OCI-LY1 (cell line): ENCODE results near the gene PRR36.

Experiments used
- H2AFZ ChIP-seq: fragments of 200-600 bp; sonication (generic), shearing (Covaris generic); 2 replicates; pipeline ENCODE4 v1.6.0; 2014; ENCODE audit warnings: antibody characterized with exemption, mild to moderate bottlenecking, low read length
- H3F3A ChIP-seq: fragments of 200-600 bp; sonication (generic), shearing (Covaris generic); 2 replicates; pipeline ENCODE4 v1.6.0; 2014; ENCODE audit warnings: mild to moderate bottlenecking, antibody characterized with exemption, low read length, moderate library complexity; ENCODE audit not compliant: insufficient read depth
- H3K27ac ChIP-seq: fragments of 200-600 bp; sonication (generic); 2 replicates; pipeline ENCODE4 v1.5.1; 2014; ENCODE audit warnings: low read length, mixed run types, mild to moderate bottlenecking, low read depth; ENCODE audit not compliant: poor library complexity, severe bottlenecking
- H3K27me3 ChIP-seq: fragments of 200-600 bp; sonication (generic); 2 replicates; pipeline ENCODE4 v1.6.0; 2014; ENCODE audit warnings: antibody characterized with exemption, mild to moderate bottlenecking, low read length, moderate library complexity; ENCODE audit not compliant: insufficient read depth
- H3K36me3 ChIP-seq: fragments of 200-600 bp; sonication (generic); 2 replicates; pipeline ENCODE4 v1.6.1; 2014; ENCODE audit warnings: mild to moderate bottlenecking, antibody characterized with exemption, low read length, moderate library complexity, mixed read lengths; ENCODE audit not compliant: insufficient read depth
- H3K4me1 ChIP-seq: fragments of 200-600 bp; sonication (generic); 2 replicates; pipeline ENCODE4 v1.5.1; 2014; ENCODE audit warnings: mild to moderate bottlenecking, low read length, moderate library complexity; ENCODE audit not compliant: insufficient read depth, severe bottlenecking
- H3K4me2 ChIP-seq: fragments of 200-600 bp; sonication (generic), shearing (Covaris generic); 2 replicates; pipeline ENCODE4 v1.6.1; 2014; ENCODE audit warnings: low read length
- H3K4me3 ChIP-seq: fragments of 200-600 bp; sonication (generic); 2 replicates; pipeline ENCODE4 v1.5.1; 2014; ENCODE audit warnings: low read length, low read depth, mild to moderate bottlenecking, mixed read lengths; ENCODE audit not compliant: poor library complexity, severe bottlenecking
- H3K79me2 ChIP-seq: fragments of 200-600 bp; shearing (Covaris generic); 2 replicates; pipeline ENCODE4 v1.6.1; 2016; ENCODE audit warnings: mixed run types, low read length, mixed read lengths; ENCODE audit not compliant: insufficient read depth
- H3K9ac ChIP-seq: fragments of 200-600 bp; sonication (generic), shearing (Covaris generic); 2 replicates; pipeline ENCODE4 v1.6.1; 2014; ENCODE audit warnings: mild to moderate bottlenecking, low read length, mixed read lengths
- H3K9me2 ChIP-seq: fragments of 200-600 bp; sonication (generic), shearing (Covaris generic); 2 replicates; pipeline ENCODE4 v1.6.1; 2014; ENCODE audit warnings: low read depth, mild to moderate bottlenecking, low read length, mixed read lengths
- H3K9me3 ChIP-seq: fragments of 200-600 bp; shearing (Covaris generic); 2 replicates; pipeline ENCODE4 v1.6.1; 2014; ENCODE audit warnings: low read length, mixed read lengths
- H4K20me1 ChIP-seq: fragments of 200-600 bp; sonication (generic), shearing (Covaris generic); 2 replicates; pipeline ENCODE4 v1.6.0; 2016; ENCODE audit warnings: mild to moderate bottlenecking, low read length; ENCODE audit not compliant: insufficient read depth
- EZH2 ChIP-seq: fragments of 200-600 bp; sonication (generic), shearing (Covaris generic); IDR thresholded peaks from 2 replicates; pipeline ENCODE4 v1.8.0; 2017; ENCODE audit warnings: borderline replicate concordance, mixed run types, mild to moderate bottlenecking, antibody characterized with exemption, low read length, moderate library complexity, mixed read lengths
- TF ChIP-seq, protein P1 (sequence below): fragments of 200-600 bp; sonication (generic), shearing (Covaris generic); IDR thresholded peaks from 2 replicates; pipeline ENCODE4 v1.5.1; 2017; ENCODE audit warnings: mild to moderate bottlenecking, antibody characterized with exemption, low read length, moderate library complexity, mixed read lengths

The PRR36 gene

DNA sequence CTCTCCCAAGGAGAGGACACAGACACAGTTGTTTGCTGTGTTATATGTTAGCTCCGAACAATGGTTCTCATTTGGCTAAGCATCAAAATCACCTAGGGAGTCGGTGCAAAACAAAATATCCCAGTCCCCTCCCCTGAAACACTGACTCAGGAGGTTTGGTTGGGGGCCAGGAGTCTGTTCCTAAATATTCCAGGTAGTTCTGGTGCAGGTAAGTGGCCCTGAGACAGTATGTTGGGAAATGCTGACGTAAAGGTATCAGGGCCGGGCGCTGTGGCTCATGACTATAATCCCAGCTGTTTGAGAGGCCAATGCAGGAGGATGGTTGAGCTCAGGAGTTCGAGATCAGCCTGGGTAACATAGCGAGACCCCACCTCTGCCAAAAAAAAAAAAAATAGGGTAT, 27.1 kb upstream of the PRR36 start:
- Histone ChIP-seq H3K4me1 (peaks cover 22% of the 10 kb centered on the region), H3K4me3 (no peak overlapping the region), H3K27me3 (no peaks in the 10 kb centered on the region), H3K27ac (no peak overlapping the region), H3K79me2 (peaks cover 9% of the 10 kb centered on the region), H3K9me3 (no peaks in the 10 kb centered on the region), H3K9ac (no peak overlapping the region), H4K20me1 (no peaks in the 10 kb centered on the region), H3F3A (no peaks in the 10 kb centered on the region), H3K36me3 (peaks cover 8% of the 10 kb centered on the region; the same call in 1 of the 2 replicates), H2AFZ (no peak overlapping the region), H3K9me2 (no peaks in the 10 kb centered on the region), H3K4me2 (no peak overlapping the region)
- TF ChIP-seq, protein P1, sequence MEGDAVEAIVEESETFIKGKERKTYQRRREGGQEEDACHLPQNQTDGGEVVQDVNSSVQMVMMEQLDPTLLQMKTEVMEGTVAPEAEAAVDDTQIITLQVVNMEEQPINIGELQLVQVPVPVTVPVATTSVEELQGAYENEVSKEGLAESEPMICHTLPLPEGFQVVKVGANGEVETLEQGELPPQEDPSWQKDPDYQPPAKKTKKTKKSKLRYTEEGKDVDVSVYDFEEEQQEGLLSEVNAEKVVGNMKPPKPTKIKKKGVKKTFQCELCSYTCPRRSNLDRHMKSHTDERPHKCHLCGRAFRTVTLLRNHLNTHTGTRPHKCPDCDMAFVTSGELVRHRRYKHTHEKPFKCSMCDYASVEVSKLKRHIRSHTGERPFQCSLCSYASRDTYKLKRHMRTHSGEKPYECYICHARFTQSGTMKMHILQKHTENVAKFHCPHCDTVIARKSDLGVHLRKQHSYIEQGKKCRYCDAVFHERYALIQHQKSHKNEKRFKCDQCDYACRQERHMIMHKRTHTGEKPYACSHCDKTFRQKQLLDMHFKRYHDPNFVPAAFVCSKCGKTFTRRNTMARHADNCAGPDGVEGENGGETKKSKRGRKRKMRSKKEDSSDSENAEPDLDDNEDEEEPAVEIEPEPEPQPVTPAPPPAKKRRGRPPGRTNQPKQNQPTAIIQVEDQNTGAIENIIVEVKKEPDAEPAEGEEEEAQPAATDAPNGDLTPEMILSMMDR: no peak
- TF ChIP-seq EZH2: no peak

DNA sequence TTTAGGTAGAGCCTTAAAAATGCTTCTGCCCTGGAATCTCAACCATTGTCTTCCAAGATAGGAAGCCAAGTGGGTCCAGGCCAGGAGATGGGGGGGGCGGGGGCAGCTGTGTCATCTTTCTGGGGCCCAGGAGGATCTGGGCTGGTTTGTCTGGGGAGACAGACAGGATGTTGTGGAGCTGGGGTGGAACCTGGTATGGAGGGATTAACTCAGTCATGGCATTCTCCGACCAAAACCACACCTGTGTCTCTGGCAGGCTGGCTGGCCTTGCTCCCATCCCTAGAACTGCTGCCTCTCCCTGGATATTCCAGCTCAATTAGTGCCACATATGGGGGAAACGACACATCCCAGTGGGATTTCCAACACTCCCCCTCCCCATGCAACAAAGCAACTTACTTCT, 26.7 kb upstream of the PRR36 start:
- Histone ChIP-seq H3K4me3 (no peak overlapping the region), H2AFZ (no peak overlapping the region), H3K79me2 (peaks cover 9% of the 10 kb centered on the region), H3K9me3 (no peaks in the 10 kb centered on the region), H3K4me1 (peaks cover 22% of the 10 kb centered on the region), H3K27ac (no peak overlapping the region), H3K9me2 (no peaks in the 10 kb centered on the region), H3K36me3 (peaks cover 4% of the 10 kb centered on the region; the same call in 1 of the 2 replicates), H3K27me3 (no peaks in the 10 kb centered on the region), H3K4me2 (no peak overlapping the region), H3F3A (no peaks in the 10 kb centered on the region), H4K20me1 (no peaks in the 10 kb centered on the region), H3K9ac (no peak overlapping the region)
- TF ChIP-seq, protein P1: no peak
- TF ChIP-seq EZH2: no peak

DNA sequence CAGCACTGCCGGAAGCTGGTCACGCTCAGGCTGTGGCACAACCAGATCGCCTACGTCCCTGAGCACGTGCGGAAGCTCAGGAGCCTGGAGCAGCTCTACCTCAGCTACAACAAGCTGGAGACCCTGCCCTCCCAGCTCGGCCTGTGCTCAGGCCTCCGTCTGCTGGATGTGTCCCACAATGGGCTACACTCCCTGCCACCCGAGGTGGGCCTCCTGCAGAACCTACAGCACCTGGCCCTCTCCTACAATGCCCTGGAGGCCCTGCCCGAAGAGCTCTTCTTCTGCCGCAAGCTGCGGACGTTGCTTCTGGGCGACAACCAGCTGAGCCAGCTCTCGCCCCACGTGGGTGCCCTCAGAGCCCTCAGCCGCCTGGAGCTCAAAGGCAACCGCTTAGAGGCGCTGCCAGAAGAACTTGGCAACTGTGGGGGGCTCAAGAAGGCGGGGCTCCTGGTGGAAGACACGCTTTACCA, 26.2 kb upstream of the PRR36 start:
- Histone ChIP-seq H3K27ac (no peak overlapping the region), H3K79me2 (peaks cover 9% of the 10 kb centered on the region), H3K4me1 (peaks cover 20% of the 10 kb centered on the region), H3K9me3 (no peaks in the 10 kb centered on the region), H3K36me3 (no peaks in the 10 kb centered on the region), H3K27me3 (no peaks in the 10 kb centered on the region), H3K9me2 (no peaks in the 10 kb centered on the region), H3K9ac (no peak overlapping the region), H3K4me2 (no peak overlapping the region), H3F3A (no peaks in the 10 kb centered on the region), H2AFZ (no peak overlapping the region), H3K4me3 (no peak overlapping the region), H4K20me1 (no peaks in the 10 kb centered on the region)
- TF ChIP-seq, protein P1: no peak
- TF ChIP-seq EZH2: no peak
